T-cell (primary cell): ENCODE measurements around the gene UQCC5. TPM values are rescaled to one million over a fixed set of nuclear protein-coding genes. Genes with fewer than 3 reads are reported as not detected.

Experiments
- ATAC-seq, 4 experiments: fragments of 200-7000 bp in 3 of 4; fragments of 150-1000 bp in 1 of 4; cut with Tn5 transposase; replicated peaks in 1 of 4; 1 replicate in 3 of 4; 2 replicates in 1 of 4; pipeline ENCODE4 v1.10.0; 2021; ENCODE audit warnings: moderate library complexity in 3 of 4, mild to moderate bottlenecking in 2 of 4, moderate number of reproducible peaks in 1 of 4
- CTCF ChIA-PET, 2 donors: fragments of 300-600 bp; sonication (Branson Sonifier 250); formaldehyde crosslinking; loops; one replicate each; lab custom pipeline; 2022; ENCODE audit warnings: antibody characterized with exemption in 2 of 2; lab: Charles Lee
- POLR2A ChIA-PET, 2 donors: fragments of 300-600 bp; sonication (Branson Sonifier 250); formaldehyde crosslinking; loops; one replicate each; lab custom pipeline; 2022; ENCODE audit warnings: antibody characterized with exemption in 2 of 2; lab: Charles Lee
- DNase-seq, 35 experiments: peaks; one replicate each; pipeline versions ENCODE4 v3.0.0 to v3.0.0-alpha.2; 2013 to 2023
- H3K27ac ChIP-seq: one replicate; pipeline ENCODE4 v1.5.1; 2013; ENCODE audit warnings: low read length
- H3K27me3 ChIP-seq, 2 experiments: replicated peaks in 1 of 2; 1 replicate in 1 of 2; 2 replicates in 1 of 2; pipeline versions ENCODE4 v1.6.1 to v1.7.0; 2013; ENCODE audit warnings: low read length in 1 of 2, mixed read lengths in 1 of 2; ENCODE audit not compliant: control insufficient read depth in 2 of 2, insufficient read depth in 2 of 2; ENCODE audit errors: extremely low read depth in 1 of 2
- H3K36me3 ChIP-seq, 2 donors: 1 replicate in 1 of 2; 2 replicates in 1 of 2; pipeline versions ENCODE4 v1.6.1 to v1.7.0; 2013; ENCODE audit warnings: low read length in 1 of 2; ENCODE audit not compliant: control insufficient read depth in 2 of 2, insufficient read depth in 1 of 2; ENCODE audit errors: extremely low read depth in 1 of 2
- H3K4me1 ChIP-seq, 2 experiments: 1 replicate in 1 of 2; 2 replicates in 1 of 2; pipeline versions ENCODE4 v1.6.1 to v1.7.0; 2013; ENCODE audit warnings: low read length in 2 of 2, mixed read lengths in 1 of 2; ENCODE audit not compliant: insufficient read depth in 2 of 2, control insufficient read depth in 1 of 2; ENCODE audit errors: extremely low read depth in 1 of 2
- H3K4me3 ChIP-seq, 2 donors: 1 replicate in 1 of 2; 2 replicates in 1 of 2; pipeline versions ENCODE4 v1.5.1 to v1.7.0; 2013; ENCODE audit warnings: mild to moderate bottlenecking in 2 of 2, low read length in 1 of 2, moderate library complexity in 1 of 2; ENCODE audit not compliant: control insufficient read depth in 1 of 2; ENCODE audit errors: extremely low read depth in 1 of 2
- H3K9me3 ChIP-seq: 2 replicates; pipeline ENCODE4 v1.7.0; 2013
- H3K27ac Mint-ChIP-seq, 2 donors: one replicate each; pipeline ENCODE4 v1.8.0; 2020 to 2021; ENCODE audit warnings: mild to moderate bottlenecking in 2 of 2, mixed read lengths in 2 of 2
- H3K27me3 Mint-ChIP-seq, 2 donors: one replicate each; pipeline ENCODE4 v1.8.0; 2021 to 2022; ENCODE audit warnings: mixed read lengths in 2 of 2
- H3K36me3 Mint-ChIP-seq: one replicate; pipeline ENCODE4 v1.8.0; 2021; ENCODE audit warnings: mixed read lengths
- H3K4me1 Mint-ChIP-seq, 3 donors: one replicate each; pipeline ENCODE4 v1.8.0; 2020 to 2022; ENCODE audit warnings: mixed read lengths in 3 of 3, mild to moderate bottlenecking in 1 of 3
- H3K4me3 Mint-ChIP-seq, 3 donors: one replicate each; pipeline ENCODE4 v1.8.0; 2020 to 2022; ENCODE audit warnings: mild to moderate bottlenecking in 3 of 3, mixed read lengths in 3 of 3, moderate library complexity in 3 of 3
- H3K9me3 Mint-ChIP-seq, 3 donors: one replicate each; pipeline ENCODE4 v1.8.0; 2020 to 2022; ENCODE audit warnings: mixed read lengths in 3 of 3
- WGBS: methylation state at CpG from one replicate; pipeline ENCODE4 v1.1.5; 2013; ENCODE audit warnings: missing lambda C conversion rate; ENCODE audit not compliant: insufficient coverage; 5-methylcytosine and 5-hydroxymethylcytosine counted together
- total RNA-seq, 35 experiments: library from RNA in 6 of 35; stranded (reverse) in 6 of 35; fragments of 120-200 nt in 1 of 35; gene quantifications; one replicate each; pipeline versions ENCODE4 v1.2.1 to v1.2.4 and lab custom pipeline; 2013 to 2026

UQCC5 gene
- total RNA-seq, 5 donors from 2014 or later (not counting 1 experiment from before 2014, with no cell fraction given), result 2.5 to 14.8 (median 9.8) TPM

DNA sequence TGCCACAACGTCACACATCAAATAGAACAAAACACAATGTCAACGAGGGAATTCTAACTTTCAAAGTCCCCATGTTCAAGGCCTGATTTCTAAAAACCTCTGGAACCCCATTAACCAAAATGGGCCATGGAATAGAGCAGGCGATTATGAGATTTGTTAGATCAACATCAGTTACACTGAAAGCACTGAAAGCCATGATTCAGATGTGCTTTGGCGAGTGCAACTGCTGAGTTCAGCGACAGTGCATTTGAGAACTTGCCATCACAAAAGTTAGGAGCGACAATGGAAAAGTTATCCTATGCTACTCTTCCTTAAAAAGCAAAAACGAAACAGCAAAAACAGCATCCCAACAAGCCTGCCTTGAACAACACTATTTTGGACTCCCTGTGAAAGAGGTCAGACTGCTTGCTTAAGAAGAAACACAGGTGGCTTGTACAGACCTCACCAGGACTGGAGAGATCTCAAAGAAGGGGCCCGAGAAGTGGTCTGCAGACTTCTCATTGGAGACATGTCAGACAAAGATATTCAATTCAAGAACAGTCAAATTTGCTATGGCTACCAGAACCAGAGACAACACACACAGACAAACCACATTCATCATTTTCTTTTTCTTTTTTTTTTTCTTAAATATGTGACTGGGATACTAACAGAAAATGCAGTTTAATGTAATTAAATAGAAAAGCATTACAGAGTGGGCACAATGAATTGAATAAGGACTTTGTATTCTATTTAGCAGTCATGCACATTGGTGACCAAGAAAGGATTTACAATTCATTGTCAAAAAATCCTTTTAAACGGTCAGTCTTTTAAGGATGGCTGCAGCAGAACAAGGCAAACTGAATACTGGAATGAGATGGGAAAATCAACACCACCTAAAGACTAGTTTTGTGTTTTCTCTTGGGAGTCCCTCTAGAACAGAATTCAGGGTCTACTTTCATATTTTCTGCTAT, 20.9 kb downstream of the UQCC5 start:
- WGBS, result 97% methylated on average over 8 of the region's 9 CpGs
- no peak overlapping the region for H3K27ac ChIP-seq
- no peak for ATAC-seq

DNA sequence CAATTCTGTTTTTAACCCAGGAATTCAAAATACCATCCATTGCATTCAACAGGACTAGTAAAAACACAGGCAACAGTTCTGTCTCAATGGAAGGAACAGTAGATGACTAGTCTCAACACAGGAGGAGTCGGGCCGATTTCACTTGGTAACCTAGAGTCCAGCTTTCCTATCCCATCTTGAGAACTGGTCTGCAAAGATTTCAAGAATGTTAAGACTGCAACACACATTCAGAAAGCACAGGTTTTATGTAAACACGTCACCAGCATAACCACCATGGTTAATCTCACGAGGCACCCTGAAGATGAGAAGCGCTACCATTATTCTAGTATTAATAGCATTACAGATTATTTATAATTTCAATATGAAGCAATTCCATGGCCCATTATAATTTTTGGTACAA, 22.0 kb downstream of the UQCC5 start:
- no peaks in the 10 kb centered on the region for H3K27me3 ChIP-seq
- no peaks in the 10 kb centered on the region for H3K4me1 ChIP-seq
- WGBS, result no CpG with 5 or more reads among the region's 5 CpGs
- Mint-ChIP-seq H3K27ac (no peak overlapping the region), H3K36me3 (peaks cover 50% of the 10 kb centered on the region), H3K9me3 (no peaks in the 10 kb centered on the region), H3K4me3 (no peak overlapping the region), H3K27me3 (no peaks in the 10 kb centered on the region), H3K4me1 (peaks cover 0 to 9% (median 3%) of the 10 kb centered on the region in 3 donors)
- no peaks in the 10 kb centered on the region for H3K9me3 ChIP-seq
- ChIA-PET POLR2A (no interaction called here), CTCF (no interaction called here)
- H3K36me3 ChIP-seq, result peaks cover 0 to 80% of the 10 kb centered on the region in 2 donors
- no peak overlapping the region for H3K4me3 ChIP-seq
- no peak overlapping the region for H3K27ac ChIP-seq
- DNase-seq, result no peak
- no peak for ATAC-seq

More for the DNA sequence above, 20.9 kb downstream of the UQCC5 start:
- Histone ChIP-seq H3K4me3 (no peak overlapping the region), H3K9me3 (no peaks in the 10 kb centered on the region), H3K36me3 (peaks cover 3 to 81% of the 10 kb centered on the region in 2 donors), H3K27me3 (no peaks in the 10 kb centered on the region), H3K4me1 (no peaks in the 10 kb centered on the region)
- CTCF ChIA-PET, result interaction anchor here in 1 of 2 donors (0.8 kb wide), 1 partner anchor 10 kb away, joined by 8 read pairs; no protein-coding TSS in a partner anchor
- no peaks in the 10 kb centered on the region for H3K27me3 Mint-ChIP-seq
- H3K4me1 Mint-ChIP-seq, result peaks cover 0 to 9% (median 3%) of the 10 kb centered on the region in 3 donors
- H3K27ac Mint-ChIP-seq, result no peak overlapping the region
- peaks cover 39% of the 10 kb centered on the region for H3K36me3 Mint-ChIP-seq
- no peaks in the 10 kb centered on the region for H3K9me3 Mint-ChIP-seq
- POLR2A ChIA-PET, result interaction anchor here in 1 of 2 donors (0.6 kb wide), 1 partner anchor 51 kb away, joined by 3 read pairs; no protein-coding TSS in a partner anchor
- DNase-seq, result no peak
- H3K4me3 Mint-ChIP-seq, result no peak overlapping the region

DNA sequence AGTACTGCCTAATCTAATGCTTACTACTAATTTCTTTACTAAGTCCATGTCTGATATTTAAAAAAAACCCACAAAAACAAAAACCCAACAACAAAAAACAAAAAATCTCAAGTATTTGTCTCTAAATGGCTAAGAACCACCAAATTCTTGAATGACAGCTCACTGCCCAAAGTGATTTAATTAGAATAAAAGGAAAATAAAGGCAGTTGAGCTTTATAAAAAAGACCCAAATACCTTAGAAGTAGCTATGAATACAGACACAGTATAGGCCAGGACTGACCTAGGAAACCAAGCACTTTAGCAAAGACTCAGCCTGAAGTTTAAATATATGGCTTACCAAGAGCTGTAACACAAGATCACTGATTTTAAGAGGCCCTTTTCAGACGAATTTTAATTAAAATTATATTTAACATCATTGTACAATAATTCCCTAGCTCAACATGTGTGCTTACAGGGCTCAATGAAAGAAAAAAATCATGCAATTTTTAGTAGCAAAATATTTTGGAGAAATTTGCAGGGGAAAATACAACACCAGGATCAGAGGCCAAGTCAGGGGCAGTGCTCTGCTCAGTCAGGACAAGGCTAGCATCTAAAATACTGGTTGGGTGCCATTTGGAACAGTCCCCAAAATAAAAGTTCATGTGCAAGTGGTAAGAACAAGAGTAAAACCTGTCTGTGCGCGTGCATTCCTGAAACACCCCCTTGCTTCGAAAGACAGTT, 24.8 kb downstream of the UQCC5 start:
- Histone ChIP-seq H3K4me1 (no peaks in the 10 kb centered on the region), H3K27ac (no peak overlapping the region), H3K36me3 (peaks cover 0 to 74% of the 10 kb centered on the region in 2 donors), H3K27me3 (no peaks in the 10 kb centered on the region), H3K4me3 (no peak overlapping the region), H3K9me3 (no peaks in the 10 kb centered on the region)
- 95% methylated on average over 3 of the region's 4 CpGs for WGBS
- Mint-ChIP-seq H3K27ac (no peak overlapping the region), H3K27me3 (no peaks in the 10 kb centered on the region), H3K9me3 (no peaks in the 10 kb centered on the region), H3K4me3 (no peak overlapping the region), H3K36me3 (peaks cover 54% of the 10 kb centered on the region), H3K4me1 (peaks cover 0 to 4% (median 3%) of the 10 kb centered on the region in 3 donors)
- POLR2A ChIA-PET, result interaction anchor here in 1 of 2 donors (0.6 kb wide), 1 partner anchor 608 kb away, joined by 4 read pairs; no protein-coding TSS in a partner anchor
- DNase-seq (no peak), ATAC-seq (no peak)
- CTCF ChIA-PET, result interaction anchor here in 1 of 2 donors (0.7 kb wide), 1 partner anchor 8 kb away, joined by 4 read pairs; no protein-coding TSS in a partner anchor

DNA sequence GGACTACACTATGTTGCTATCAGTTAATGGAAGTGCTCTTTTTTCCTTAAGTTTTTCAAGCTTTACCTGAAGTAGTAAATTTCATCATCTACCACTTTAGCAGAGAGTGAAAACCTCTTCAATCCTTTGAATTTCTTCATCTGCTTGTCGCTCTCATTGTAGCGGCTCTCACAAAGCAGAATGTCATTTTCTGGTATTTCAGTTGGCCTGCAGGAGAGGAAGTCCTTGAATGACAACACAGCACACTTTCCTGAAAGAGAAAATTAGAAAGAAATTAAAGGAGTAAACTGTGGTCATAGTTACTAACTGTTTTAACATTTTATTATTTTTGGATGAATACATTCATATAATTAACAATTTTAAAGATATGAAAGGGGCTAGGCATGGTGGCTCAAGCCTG, 27.6 kb downstream of the UQCC5 start:
- ChIA-PET CTCF (no interaction called here), POLR2A (no interaction called here)
- Histone ChIP-seq H3K27me3 (no peaks in the 10 kb centered on the region), H3K4me3 (no peak overlapping the region), H3K36me3 (peaks cover 4 to 55% of the 10 kb centered on the region in 2 donors), H3K4me1 (no peaks in the 10 kb centered on the region), H3K27ac (no peak overlapping the region), H3K9me3 (no peaks in the 10 kb centered on the region)
- H3K9me3 Mint-ChIP-seq, result no peaks in the 10 kb centered on the region
- H3K4me1 Mint-ChIP-seq, result no peaks in the 10 kb centered on the region
- no peak overlapping the region for H3K4me3 Mint-ChIP-seq
- no CpG with 5 or more reads among the region's 2 CpGs for WGBS
- DNase-seq (no peak), ATAC-seq (no peak)
- H3K36me3 Mint-ChIP-seq, result peaks cover 49% of the 10 kb centered on the region
- H3K27me3 Mint-ChIP-seq, result no peaks in the 10 kb centered on the region
- no peak overlapping the region for H3K27ac Mint-ChIP-seq

DNA sequence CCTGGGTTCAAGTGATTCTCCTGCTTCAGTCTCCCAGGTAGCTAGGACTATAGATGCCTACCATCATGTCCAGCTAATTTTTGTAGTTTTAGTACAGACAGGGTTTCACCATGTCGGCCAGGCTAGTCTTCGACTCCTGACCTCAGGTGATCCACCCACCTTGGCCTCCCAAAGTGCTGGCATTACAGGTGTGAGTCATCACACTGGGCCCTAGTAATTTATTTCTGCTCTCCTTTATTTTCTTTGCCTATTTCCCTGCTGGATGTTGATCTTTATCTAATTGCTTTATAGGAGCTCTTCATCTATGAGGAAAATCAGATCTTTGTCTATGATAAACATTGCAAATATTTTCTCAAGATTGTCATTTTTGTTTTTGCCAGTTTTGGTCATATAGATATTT, 31.7 kb downstream of the UQCC5 start:
- Histone ChIP-seq H3K36me3 (peaks cover 8 to 26% of the 10 kb centered on the region in 2 donors), H3K9me3 (no peaks in the 10 kb centered on the region), H3K4me1 (no peaks in the 10 kb centered on the region), H3K27ac (no peak overlapping the region), H3K27me3 (no peaks in the 10 kb centered on the region), H3K4me3 (no peak overlapping the region)
- Mint-ChIP-seq H3K36me3 (peaks cover 35% of the 10 kb centered on the region), H3K4me3 (no peak overlapping the region), H3K27ac (no peak overlapping the region), H3K9me3 (no peaks in the 10 kb centered on the region), H3K4me1 (no peaks in the 10 kb centered on the region), H3K27me3 (no peaks in the 10 kb centered on the region)
- DNase-seq, result no peak
- 100% methylated on average over 2 of the region's 2 CpGs for WGBS
- no peak for ATAC-seq
- ChIA-PET CTCF (no interaction called here), POLR2A (interaction anchor here in 1 of 2 donors (0.6 kb wide), 1 partner anchor 627 kb away, joined by 5 read pairs; the partner anchor contains the start of gene RRP9)

DNA sequence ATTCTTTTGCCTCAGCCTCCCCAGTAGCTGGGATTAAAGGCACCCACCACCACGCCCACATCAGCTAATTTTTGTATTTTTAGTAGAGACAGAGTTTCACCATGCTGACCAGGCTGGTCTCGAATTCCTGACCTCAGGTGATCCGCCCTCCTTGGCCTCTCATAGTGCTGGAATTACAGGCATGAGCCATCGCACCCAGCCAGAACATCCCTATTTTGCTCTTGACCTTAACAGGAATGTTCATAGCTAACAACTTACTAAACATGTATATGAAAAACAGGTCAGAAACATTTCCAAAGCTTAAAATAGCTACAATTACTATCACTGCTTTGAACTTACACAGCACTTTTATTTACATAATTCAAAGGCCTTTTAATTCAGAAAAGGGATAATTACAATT, 33.7 kb downstream of the UQCC5 start:
- no peaks in the 10 kb centered on the region for H3K27me3 ChIP-seq
- no peak overlapping the region for H3K27ac ChIP-seq
- no peaks in the 10 kb centered on the region for H3K27me3 Mint-ChIP-seq
- no peak overlapping the region for H3K4me3 ChIP-seq
- peaks cover 8 to 27% of the 10 kb centered on the region in 2 donors for H3K36me3 ChIP-seq
- H3K9me3 Mint-ChIP-seq, result no peaks in the 10 kb centered on the region
- ChIA-PET CTCF (interaction anchor here in 1 of 2 donors (0.6 to 0.9 kb wide), 3 partner anchors 10 to 1096 kb away, joined by 3 to 4 read pairs (median 3); no protein-coding TSS in a partner anchor), POLR2A (no interaction called here)
- H3K4me1 ChIP-seq, result no peaks in the 10 kb centered on the region
- H3K4me3 Mint-ChIP-seq, result no peak overlapping the region
- H3K4me1 Mint-ChIP-seq, result no peaks in the 10 kb centered on the region
- H3K27ac Mint-ChIP-seq, result peak overlapping the region in 1 of 2 donors; percentile 16
- 95% methylated on average over 3 of the region's 4 CpGs for WGBS
- DNase-seq, result no peak
- ATAC-seq, result no peak
- H3K36me3 Mint-ChIP-seq, result peaks cover 38% of the 10 kb centered on the region
- H3K9me3 ChIP-seq, result no peaks in the 10 kb centered on the region
